Measurements from ENCODE around the gene BEND7. TPM values are rescaled to one million over a fixed set of nuclear protein-coding genes. Genes with fewer than 3 reads are reported as not detected.

Gene BEND7
- polyA plus RNA-seq, 1 donor: 40.7 TPM

GRCh38 chr10:13521026-13521425, 7.8 kb downstream of the BEND7 start:
- no peak for DNase-seq

- DNase-seq: no peak
Observed at GRCh38 chr10:13520194-13520593, 8.6 kb downstream of the BEND7 start.

GRCh38 chr10:13518076-13518692, 10.6 kb downstream of the BEND7 start:
- DNase-seq: no peak

GRCh38 chr10:13517675-13518074, 11.1 kb downstream of the BEND7 start:
- DNase-seq: no peak

- DNase-seq: no peak
Observed at GRCh38 chr10:13516176-13516575, 12.6 kb downstream of the BEND7 start.

GRCh38 chr10:13515467-13515866, 13.3 kb downstream of the BEND7 start:
- no peak for DNase-seq

GRCh38 chr10:13514296-13514695, 14.5 kb downstream of the BEND7 start:
- no peak for DNase-seq

- DNase-seq: no peak
Observed at GRCh38 chr10:13512564-13512963, 16.2 kb downstream of the BEND7 start.

GRCh38 chr10:13511409-13511808, 17.4 kb downstream of the BEND7 start:
- no peak for DNase-seq

- DNase-seq: no peak
Observed at GRCh38 chr10:13505052-13505680, 23.6 kb downstream of the BEND7 start.

GRCh38 chr10:13503745-13504463, 24.9 kb downstream of the BEND7 start:
- DNase-seq: no peak

GRCh38 chr10:13502380-13502779, 26.4 kb downstream of the BEND7 start:
- no peak for DNase-seq

- DNase-seq: no peak
Observed at GRCh38 chr10:13500201-13500600, 28.6 kb downstream of the BEND7 start.

GRCh38 chr10:13499150-13499549, 29.7 kb downstream of the BEND7 start:
- no peak for DNase-seq

GRCh38 chr10:13496931-13497330, 31.9 kb downstream of the BEND7 start:
- no peak for DNase-seq

GRCh38 chr10:13496164-13496563, 32.6 kb downstream of the BEND7 start:
- DNase-seq: no peak

- DNase-seq: no peak
Observed at GRCh38 chr10:13492493-13493180, 36.2 kb downstream of the BEND7 start.

- no peak for DNase-seq
Observed at GRCh38 chr10:13491747-13492360, 37.0 kb downstream of the BEND7 start.

GRCh38 chr10:13490503-13490902, 38.3 kb downstream of the BEND7 start:
- DNase-seq: no peak

GRCh38 chr10:13489035-13489599, 39.7 kb downstream of the BEND7 start:
- DNase-seq: no peak

- DNase-seq: no peak
Observed at GRCh38 chr10:13485623-13486022, 43.2 kb downstream of the BEND7 start.

- no peak for DNase-seq
Observed at GRCh38 chr10:13483951-13484350, 44.9 kb downstream of the BEND7 start.

Measured in left kidney (tissue), 2 donors.